Adrenal gland (tissue), 5 donors: ENCODE measurements around the gene STARD7.

Experiments
- POLR2A ChIP-seq, 2 donors: fragments of 450-650 bp; IDR thresholded peaks; one replicate each; pipeline ENCODE4 v1.6.1; 2017; ENCODE audit warnings: antibody characterized with exemption in 2 of 2, mild to moderate bottlenecking in 2 of 2, moderate library complexity in 1 of 2
- TF ChIP-seq, protein P1 (sequence below), 6 experiments: fragments of 450-650 bp in 4 of 6; fragments of 200-600 bp in 2 of 6; sonication (generic) in 1 of 6; IDR thresholded peaks; 1 replicate in 5 of 6; 2 replicates in 1 of 6; pipeline versions ENCODE4 v1.5.1 to v1.8.0; 2016 to 2021; ENCODE audit warnings: antibody characterized with exemption in 6 of 6, mild to moderate bottlenecking in 2 of 6, moderate library complexity in 1 of 6
- donor health status: DM: no; HTN: no; CAD: no.

- TF ChIP-seq, protein P1, sequence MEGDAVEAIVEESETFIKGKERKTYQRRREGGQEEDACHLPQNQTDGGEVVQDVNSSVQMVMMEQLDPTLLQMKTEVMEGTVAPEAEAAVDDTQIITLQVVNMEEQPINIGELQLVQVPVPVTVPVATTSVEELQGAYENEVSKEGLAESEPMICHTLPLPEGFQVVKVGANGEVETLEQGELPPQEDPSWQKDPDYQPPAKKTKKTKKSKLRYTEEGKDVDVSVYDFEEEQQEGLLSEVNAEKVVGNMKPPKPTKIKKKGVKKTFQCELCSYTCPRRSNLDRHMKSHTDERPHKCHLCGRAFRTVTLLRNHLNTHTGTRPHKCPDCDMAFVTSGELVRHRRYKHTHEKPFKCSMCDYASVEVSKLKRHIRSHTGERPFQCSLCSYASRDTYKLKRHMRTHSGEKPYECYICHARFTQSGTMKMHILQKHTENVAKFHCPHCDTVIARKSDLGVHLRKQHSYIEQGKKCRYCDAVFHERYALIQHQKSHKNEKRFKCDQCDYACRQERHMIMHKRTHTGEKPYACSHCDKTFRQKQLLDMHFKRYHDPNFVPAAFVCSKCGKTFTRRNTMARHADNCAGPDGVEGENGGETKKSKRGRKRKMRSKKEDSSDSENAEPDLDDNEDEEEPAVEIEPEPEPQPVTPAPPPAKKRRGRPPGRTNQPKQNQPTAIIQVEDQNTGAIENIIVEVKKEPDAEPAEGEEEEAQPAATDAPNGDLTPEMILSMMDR (IDR thresholded peaks at IDR 0.05), result no peak
- TF ChIP-seq POLR2A (IDR thresholded peaks at IDR 0.05), result no peak
These were observed 41.0 kb upstream of the STARD7 start for GRCh38 chr2:96249654-96250053.
